NCI-H774 (cell line): ENCODE data around the gene CA12.

Experiments
- DNase-seq: peaks from one replicate; lab custom pipeline; 2025; lab: John Stamatoyannopoulos, UW

Gene CA12

DNA sequence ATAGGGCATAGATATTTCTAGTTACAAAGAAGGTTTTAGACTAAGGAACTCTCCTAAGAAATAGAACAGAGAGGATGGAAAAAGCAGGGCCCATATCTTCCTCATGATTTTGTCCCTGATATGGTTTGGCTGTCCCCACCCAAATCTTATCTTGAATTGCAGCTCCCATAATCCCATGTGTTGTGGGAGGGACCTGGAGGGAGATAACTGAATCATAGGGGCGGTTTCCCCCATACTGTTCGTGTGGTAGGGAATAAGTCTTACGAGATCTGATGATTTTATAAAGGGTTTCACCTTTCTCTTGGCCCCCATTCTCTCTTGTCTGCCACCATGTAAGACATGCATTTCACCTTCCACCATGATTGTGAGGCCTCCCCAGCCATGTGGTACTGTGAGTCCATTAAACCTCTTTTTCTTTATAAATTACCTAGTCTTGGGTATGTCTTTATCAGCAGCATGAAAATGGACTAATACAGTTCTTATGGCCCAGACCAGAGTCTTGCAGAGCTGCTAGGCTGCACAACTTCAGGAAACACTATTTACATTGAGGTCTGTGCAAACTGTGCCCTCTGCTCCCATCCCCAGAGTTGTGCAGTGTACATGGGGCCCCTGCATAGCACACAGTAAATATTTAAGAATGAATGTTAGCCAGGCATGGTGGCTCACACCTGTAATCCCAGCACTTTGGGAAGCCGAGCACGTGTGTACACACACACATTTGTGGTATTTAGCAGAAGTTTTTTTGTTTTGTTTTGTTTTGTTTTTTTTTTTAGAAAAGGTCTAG lies 20.3 kb upstream of the CA12 start:
- DNase-seq, result no peak

GRCh38 chr15:63401078-63401477 lies 19.4 kb upstream of the CA12 start:
- no peak for DNase-seq

- no peak for DNase-seq
Observed at GRCh38 chr15:63398456-63398855, 16.8 kb upstream of the CA12 start.

- DNase-seq, result no peak
Observed at GRCh38 chr15:63396152-63396928, 14.7 kb upstream of the CA12 start.

DNA sequence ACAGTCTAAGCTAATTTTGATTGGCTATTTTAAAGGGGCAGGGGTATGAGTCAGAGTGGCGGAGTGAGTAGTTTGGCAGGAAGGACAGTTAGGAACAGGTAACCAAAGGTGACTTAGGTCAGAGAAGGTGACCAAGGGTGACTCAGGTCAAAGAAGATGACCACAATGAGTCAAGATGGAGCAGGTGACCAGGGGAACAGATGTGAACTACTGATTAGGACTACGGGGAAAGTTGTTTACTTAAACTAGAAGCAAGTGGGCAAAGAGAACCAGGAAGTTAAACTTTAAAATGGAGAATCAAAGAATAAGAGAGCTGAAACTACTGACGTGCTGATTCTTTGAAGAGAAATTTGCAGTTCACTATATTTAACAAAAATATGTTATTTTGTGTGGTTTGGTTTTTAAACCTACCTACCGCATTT lies 14.1 kb upstream of the CA12 start:
- DNase-seq, result no peak

GRCh38 chr15:63392361-63393009 lies 10.8 kb upstream of the CA12 start:
- no peak for DNase-seq

GRCh38 chr15:63391669-63392360 lies 10.2 kb upstream of the CA12 start:
- DNase-seq, result no peak

GRCh38 chr15:63390689-63391088 lies 9.0 kb upstream of the CA12 start:
- no peak for DNase-seq

GRCh38 chr15:63389902-63390670 lies 8.4 kb upstream of the CA12 start:
- peak; percentile 93 for DNase-seq

- no peak for DNase-seq
Observed at GRCh38 chr15:63388511-63388910, 6.9 kb upstream of the CA12 start.

DNA sequence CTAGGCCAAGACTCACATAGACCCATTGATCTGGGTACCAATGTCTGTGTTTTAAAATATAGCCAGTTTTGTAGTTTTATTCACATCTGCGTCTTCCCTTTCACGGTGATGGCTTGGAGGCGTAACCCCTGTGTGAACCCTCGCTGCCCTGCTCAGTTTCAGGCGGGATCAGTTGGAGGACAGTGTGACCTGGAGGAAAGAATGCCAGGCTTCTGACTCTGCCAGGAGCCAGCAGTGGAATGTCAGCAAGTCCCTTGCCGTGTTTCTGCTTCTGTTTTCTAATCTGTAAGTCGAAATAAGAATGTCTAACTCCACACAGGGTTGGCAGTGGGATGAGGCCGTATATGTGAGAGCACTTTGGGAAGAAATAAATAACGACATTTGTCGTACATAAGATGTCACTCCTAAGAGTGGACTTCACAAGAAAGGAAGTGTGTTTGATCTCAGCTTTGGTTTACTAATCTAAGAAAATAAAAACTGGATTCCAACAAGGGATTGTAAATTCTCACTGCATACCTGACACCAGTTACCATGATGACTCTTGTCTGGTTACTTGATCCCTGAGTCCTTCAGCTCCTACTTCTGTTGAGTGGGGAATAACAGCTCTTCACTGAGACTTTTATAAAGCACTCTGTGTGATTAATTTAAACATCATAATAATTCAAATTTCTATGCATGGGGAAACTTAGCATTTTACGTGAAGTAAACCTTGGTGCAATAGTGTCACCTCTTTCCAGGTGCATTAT lies 6.3 kb upstream of the CA12 start:
- no peak for DNase-seq

- no peak for DNase-seq
Observed at GRCh38 chr15:63385911-63386531, 4.4 kb upstream of the CA12 start.

DNA sequence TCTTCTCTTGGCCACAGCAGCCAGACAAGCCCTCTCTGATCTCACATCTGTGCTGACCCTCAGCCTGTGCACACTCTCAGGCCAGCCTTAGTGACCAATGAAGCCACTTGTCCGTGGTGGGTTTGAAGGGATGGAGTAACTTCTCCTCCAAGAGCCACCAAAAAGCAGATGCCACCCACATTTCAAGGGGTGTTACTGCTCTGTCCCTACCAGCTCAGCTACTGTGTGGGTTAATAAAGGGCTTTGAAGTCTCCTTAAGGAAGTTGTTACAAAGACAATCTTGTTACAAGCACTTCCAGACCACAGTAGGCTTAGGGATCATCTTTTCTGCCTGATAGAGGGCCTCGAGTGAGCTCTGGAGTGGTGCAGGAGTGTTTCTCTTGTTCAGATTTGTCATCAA lies 3.3 kb upstream of the CA12 start:
- no peak for DNase-seq

- no peak for DNase-seq
Observed at GRCh38 chr15:63382966-63383710, 1.5 kb upstream of the CA12 start.

- DNase-seq, result no peak
Observed at GRCh38 chr15:63380808-63381282, 801 bp downstream of the CA12 start.

DNA sequence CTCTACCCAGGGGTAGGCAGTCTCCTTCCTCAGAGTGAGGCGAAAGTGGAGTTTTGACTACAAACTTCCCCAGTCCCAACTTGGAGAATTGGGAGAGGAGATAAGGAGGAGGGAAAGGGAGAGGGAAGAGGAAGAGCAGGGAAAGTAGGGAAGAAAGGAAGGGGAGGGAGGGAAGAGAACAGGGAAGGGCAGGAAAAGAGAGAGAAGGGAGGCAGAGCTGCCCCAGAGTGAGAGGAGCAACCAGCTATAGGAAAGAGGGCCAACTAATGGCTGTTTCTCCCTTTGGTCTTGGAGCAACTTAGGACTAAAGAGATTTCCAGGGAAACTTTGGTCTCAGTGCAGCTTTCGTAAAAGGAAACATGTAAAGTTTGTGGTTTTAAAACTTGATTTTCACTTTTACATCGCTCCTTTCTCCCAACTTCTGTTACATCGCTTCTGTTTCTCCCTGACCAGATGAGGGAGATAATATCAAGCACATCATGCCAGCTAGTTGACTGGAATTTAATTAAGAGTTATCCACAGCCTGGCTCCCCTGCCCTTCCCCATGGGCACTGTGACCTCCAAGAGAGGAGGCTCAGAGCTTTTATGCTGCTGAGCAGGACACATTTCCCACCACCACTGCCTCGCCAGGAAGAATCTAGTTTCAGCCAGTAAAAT lies 1.4 kb downstream of the CA12 start:
- DNase-seq, result no peak

- DNase-seq, result no peak
Observed at GRCh38 chr15:63379492-63380150, 2.0 kb downstream of the CA12 start.

- DNase-seq, result no peak
Observed at GRCh38 chr15:63378946-63379345, 2.7 kb downstream of the CA12 start.
